Tibial nerve (tissue), 3 donors: Measurements from ENCODE around the gene MUSTN1.

Experiments
- CTCF ChIP-seq, 5 experiments: fragments of 200-600 bp in 3 of 5; fragments of 450-650 bp in 2 of 5; sonication (generic) in 3 of 5; IDR thresholded peaks; one replicate each; pipeline ENCODE4 v1.5.1; 2016 to 2019; ENCODE audit warnings: antibody characterized with exemption in 5 of 5, mild to moderate bottlenecking in 3 of 5, moderate library complexity in 2 of 5
- POLR2A ChIP-seq, 2 donors: fragments of 450-650 bp; IDR thresholded peaks; one replicate each; pipeline ENCODE4 v1.6.1; 2017; ENCODE audit warnings: antibody characterized with exemption in 2 of 2, mild to moderate bottlenecking in 2 of 2, moderate library complexity in 2 of 2

- TF ChIP-seq CTCF (IDR thresholded peaks at IDR 0.05) (no peak), POLR2A (IDR thresholded peaks at IDR 0.05) (no peak)
These were observed 31.6 kb upstream of the MUSTN1 start for GRCh38 chr3:52866427-52866826.
